GM18502 (cell line): ENCODE measurements around the gene PSMA1.
A peak's percentile ranks its signal among the peaks of the same experiment; 100 is the strongest.
"Not testable (repeated sequence)": the region's sequence is repeated elsewhere in the genome, so short reads cannot be mapped to it uniquely, and the experiment has no call there.

Source experiments
- ATAC-seq: cut with Tn5 transposase; IDR thresholded peaks from one replicate; pipeline ENCODE4 v1.9.1; 2021; ENCODE audit warnings: mild to moderate bottlenecking; ENCODE audit not compliant: unreplicated experiment, poor library complexity

PSMA1 gene

DNA sequence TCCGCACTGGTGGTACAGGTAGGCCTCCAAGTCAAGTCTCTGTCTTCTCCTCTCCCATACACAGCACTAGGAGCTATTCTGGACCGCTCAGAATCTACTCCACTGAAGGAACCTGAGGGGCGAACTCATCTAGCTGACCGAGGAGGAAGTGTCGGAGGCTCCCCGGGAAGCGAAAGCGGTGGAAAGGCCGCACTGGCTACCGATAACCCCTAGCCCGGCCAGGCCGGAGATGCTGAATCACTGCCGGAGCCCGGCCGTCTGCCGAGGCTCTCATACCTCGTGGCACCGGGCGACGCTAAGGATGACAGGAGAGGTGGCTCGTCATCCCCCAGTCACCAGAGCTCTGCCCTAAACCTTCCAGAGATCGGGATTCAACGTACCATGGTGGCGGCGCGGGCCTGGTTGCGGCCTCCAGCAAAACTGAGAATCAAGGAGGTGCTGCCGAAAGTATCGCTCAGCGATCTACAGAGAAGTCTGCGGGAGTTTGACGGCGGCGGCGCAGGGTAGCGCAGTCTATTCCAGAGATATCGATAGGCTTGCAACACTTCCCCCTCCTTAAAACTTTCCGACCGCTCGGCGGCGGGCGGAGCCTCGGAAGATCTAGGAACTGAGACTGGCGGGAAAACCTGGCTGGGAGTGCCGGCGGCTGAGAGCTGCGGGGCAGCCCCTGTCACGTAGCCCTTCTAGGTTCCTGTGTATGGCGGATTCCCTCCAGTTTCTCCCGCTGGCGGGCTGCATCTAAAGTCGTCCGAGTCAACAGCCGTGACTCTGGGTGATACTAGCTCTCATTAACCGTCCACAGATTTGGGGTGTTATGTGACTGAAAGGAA is at the start of gene PSMA1:
PSMA1 (minus strand) TSS at position 470 of the 830 bp plus-strand sequence; CDS start at position 383, 87 bp downstream.
- peak; percentile 90 for ATAC-seq

DNA sequence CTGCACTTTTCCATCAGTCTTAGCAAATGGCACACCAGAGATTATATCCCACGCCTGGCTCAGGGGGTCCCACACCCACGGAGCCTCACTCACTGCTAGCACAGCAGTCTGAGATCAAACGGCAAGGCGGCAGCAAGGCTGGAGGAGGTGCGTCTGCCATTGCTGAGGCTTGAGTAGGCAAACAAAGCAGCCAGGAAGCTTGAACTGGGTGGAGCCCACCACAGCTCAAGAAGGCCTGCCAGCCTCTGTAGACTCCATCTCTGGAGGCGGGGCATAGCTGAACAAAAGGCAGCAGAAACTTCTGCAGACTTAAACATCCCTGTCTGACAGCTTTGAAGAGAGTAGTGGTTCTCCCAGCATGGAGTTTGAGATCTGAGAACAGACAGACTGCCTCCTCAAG is 49.3 kb upstream of the PSMA1 start:
- not testable (repeated sequence) for ATAC-seq

- no peak for ATAC-seq
These were observed 47.0 kb upstream of the PSMA1 start for GRCh38 chr11:14567064-14567651.

- ATAC-seq = no peak
These were observed 46.3 kb upstream of the PSMA1 start for GRCh38 chr11:14566331-14567063.

- ATAC-seq = no peak
These were observed 45.7 kb upstream of the PSMA1 start for GRCh38 chr11:14565845-14566244.

GRCh38 chr11:14555818-14556217 is 35.6 kb upstream of the PSMA1 start:
- no peak for ATAC-seq

DNA sequence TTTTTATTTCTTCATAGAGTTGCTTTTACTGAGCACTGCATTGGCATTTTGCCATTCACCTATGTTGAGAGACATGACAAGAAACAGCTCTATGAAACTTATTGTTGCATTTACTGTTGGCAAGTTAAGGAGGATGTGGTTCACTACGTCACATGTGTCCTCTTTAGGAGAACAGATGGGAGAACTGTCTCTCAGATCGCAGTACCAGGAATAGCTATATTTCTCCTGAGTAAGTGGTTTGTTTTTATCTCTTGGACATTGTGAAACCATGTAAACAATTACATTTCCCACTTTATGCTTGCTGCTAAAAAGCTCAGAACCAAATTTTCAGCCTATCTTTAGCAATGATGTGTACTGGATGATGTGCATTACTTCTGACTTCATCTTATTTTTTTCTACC is 34.8 kb upstream of the PSMA1 start:
- ATAC-seq = no peak

- no peak for ATAC-seq
These were observed 31.9 kb upstream of the PSMA1 start for GRCh38 chr11:14552089-14552488.

- ATAC-seq = no peak
These were observed 31.2 kb upstream of the PSMA1 start for GRCh38 chr11:14551380-14551779.

GRCh38 chr11:14549891-14550290 is 29.7 kb upstream of the PSMA1 start:
- no peak for ATAC-seq

- ATAC-seq = no peak
These were observed 27.3 kb upstream of the PSMA1 start for GRCh38 chr11:14547440-14547839.

DNA sequence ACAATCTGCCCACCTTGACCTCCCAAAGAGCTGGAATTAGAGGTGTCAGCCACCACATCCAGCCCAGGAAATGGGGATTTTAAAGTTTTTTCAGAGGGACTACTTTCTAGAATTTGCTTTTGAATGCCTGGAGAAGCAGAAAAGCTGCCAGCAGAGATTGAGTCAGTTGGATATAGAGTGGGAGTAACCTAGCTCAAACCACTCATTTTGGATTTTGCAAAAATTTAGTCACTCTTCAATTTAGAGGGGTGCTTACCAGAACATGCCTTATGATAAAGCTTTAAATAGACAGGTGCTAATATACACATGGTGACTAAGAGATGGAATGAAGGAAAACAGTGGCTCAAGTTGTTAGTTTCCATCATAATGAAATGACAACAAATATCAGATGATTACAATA is 26.5 kb upstream of the PSMA1 start:
- ATAC-seq = no peak

DNA sequence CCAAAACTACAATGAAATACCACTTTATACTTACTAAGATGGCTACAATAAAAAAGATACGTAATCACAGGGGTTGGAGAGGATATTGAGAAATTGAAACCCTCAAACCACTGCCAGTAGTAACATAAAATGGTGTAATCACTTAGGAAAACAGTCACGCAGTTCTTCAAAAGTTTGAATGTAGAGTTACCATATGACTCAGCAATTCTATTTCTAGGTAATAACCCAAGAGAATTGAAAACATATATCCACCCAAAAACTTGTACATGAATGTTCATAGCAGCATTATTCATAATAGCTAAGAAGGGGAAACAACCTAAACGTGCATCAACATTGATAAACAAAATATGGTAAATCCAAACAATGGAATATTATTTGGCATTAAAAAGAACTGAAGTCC is 24.4 kb upstream of the PSMA1 start:
- peak; percentile 89 for ATAC-seq

- no peak for ATAC-seq
These were observed 23.1 kb upstream of the PSMA1 start for GRCh38 chr11:14543260-14543659.

DNA sequence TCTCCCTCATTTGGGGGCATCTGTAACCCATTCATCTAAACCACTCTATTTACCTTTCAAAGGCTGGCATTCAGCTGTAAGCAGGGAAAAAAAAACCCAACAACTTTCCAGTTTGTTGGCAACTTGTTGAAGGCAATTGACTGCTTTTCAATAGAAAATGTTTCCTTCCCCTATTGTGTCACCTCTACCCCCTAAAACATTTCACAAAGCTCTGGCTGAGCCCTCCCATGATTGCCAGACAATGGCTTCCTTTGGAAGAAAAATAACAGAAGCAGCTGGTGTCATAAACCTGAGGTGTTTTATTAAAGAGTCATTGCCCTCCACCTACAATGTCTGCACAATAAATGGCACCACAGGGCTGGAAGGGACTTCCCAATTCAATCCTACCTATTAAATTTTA is 22.1 kb upstream of the PSMA1 start:
- ATAC-seq = no peak

DNA sequence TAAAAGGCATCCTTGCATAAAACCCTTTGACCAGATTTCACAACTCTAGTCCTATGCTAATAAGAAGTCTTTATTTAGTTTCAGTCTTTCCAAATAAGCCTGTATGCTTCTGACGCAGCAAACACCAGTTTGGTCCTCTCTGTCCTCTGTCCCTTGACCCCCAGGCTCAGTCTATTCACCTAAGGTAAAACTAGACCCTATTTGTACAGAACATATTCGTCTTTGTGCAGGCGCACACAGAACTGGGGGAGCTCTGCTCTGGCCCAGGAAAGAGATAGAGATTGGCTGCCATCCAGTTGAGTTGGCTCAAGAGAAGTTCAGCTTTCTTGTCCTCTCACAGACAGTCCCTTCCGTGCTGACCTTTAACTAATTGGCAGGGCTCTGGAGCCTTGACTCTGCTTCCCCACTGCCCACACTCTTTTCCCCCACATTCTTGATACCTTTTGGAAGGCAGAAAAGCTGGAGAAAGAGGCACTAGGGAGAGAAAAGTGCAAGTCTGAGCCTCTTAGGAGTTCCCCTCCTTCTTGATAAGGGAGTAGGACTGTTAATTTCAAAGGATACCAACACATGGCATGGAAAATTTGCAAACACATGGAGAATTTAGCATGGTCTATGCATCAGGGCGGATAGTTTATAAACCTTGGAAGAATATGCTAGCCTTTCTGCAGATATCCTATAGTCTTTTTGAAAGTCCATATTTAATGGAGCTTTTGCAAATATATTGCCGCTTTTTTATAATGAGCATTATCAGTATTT is 21.2 kb upstream of the PSMA1 start:
- ATAC-seq = no peak

DNA sequence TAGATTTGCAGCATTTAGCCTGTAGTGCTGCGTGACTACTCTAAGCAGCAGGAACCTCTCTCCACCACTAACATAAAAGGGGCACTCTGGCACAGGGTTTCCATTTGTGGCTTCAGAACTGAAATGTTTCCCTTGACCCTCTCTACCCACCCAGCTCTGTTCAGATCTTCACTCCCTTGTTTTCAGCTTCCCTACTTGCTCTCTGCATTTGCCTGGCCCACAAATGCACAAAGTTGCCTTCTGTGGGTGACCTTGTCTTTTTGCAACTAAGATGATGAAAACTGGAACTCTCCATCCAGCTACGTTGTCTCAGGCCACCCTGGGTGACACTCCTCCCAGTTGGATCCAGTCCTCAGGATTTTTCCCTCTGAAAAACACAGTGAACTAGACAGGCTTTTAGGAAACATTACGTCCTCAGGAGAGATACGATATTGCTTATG is 19.8 kb upstream of the PSMA1 start:
- ATAC-seq = no peak

DNA sequence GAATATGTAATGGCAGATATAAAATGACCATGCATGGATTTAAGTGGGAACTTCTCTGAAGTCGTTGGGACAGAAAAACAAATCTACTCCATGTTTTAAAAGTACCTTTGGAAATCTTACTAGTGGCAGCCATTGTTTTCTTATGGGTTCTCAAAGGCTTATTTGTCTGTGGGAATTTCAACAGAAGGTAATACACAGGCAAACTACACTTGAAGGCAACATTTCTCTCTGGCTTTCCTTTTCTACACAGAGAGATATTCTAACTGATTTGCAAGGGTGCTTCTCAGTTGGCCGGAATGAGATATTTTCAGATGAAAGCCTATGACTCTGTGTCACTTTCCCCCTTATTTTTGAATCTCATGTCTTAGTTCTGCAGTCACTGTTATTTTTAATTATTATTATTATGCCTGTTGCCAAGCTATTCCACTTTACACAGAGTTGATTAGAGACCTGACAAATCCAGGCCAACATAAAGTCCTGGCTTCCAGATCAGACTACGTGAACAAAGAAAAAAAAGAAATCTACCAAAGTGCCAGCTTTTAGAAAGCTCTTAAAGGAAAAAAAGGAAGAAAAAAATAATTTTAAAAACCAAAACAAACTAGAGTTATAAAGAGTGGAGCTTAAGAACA is 18.9 kb upstream of the PSMA1 start:
- no peak for ATAC-seq

DNA sequence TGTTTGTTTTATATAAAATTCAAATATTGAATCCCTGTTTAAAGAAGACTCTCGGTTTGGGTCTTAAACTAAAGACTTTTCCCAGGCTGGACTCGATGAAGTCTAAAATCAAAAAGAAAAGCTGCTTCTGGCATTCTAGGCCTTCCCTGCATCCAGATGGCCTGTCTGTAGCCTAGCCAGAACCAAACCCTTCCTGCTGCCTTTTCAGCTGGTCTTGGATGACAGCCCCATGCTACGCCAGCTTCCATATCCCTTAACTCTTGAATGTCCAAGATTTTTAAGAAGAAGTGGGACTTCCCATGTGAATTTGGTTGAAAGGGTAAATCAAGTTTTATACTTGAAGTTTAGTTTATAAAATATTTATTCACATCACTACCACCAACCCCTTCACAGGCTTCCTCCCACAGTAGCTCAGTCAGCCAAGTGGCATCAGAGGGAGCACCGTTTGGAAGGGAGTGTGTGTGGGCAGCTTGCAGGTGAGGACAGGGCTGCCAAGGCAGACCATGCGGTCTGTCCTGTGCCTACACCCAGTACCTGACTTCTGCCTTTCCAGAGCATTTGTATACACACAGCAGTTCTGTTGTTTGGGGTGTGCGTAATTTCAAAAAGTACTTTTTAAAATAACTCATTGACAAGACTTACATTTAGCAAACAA is 18.2 kb upstream of the PSMA1 start:
- no peak for ATAC-seq
